HepG2 (cell line): Measurements from ENCODE around the gene LRP5. TPM values are rescaled to one million over a fixed set of nuclear protein-coding genes. Genes with fewer than 3 reads are reported as not detected.
A peak's percentile ranks its signal among the peaks of the same experiment; 100 is the strongest.

Experiments used
- ARID2 ChIP-seq: sonication (generic); formaldehyde crosslinking; IDR thresholded peaks from 2 replicates; pipeline ENCODE4 v1.8.1; 2022; ENCODE audit warnings: mild to moderate bottlenecking, missing genetic modification reagents, borderline replicate concordance
- ARID5B ChIP-seq: IDR thresholded peaks from 2 replicates; pipeline ENCODE4 v1.4.0; 2020; ENCODE audit warnings: mild to moderate bottlenecking, missing genetic modification reagents
- BCL3 ChIP-seq: sonication (generic); formaldehyde crosslinking; IDR thresholded peaks from 2 replicates; pipeline ENCODE4 v1.5.1; 2020; ENCODE audit warnings: mild to moderate bottlenecking, missing genetic modification reagents, moderate library complexity
- CC2D1A ChIP-seq: sonication (generic); formaldehyde crosslinking; IDR thresholded peaks from 2 replicates; pipeline ENCODE4 v1.8.1; 2023; ENCODE audit warnings: mild to moderate bottlenecking, missing genetic modification reagents
- GPBP1L1 ChIP-seq: sonication (generic); formaldehyde crosslinking; IDR thresholded peaks from 2 replicates; pipeline ENCODE4 v1.5.0; 2020; ENCODE audit warnings: mild to moderate bottlenecking, missing genetic modification reagents
- IKZF4 ChIP-seq: sonication (generic); formaldehyde crosslinking; IDR thresholded peaks from 2 replicates; pipeline ENCODE4 v1.5.1; 2020; ENCODE audit warnings: borderline replicate concordance, mild to moderate bottlenecking, low read depth, missing genetic modification reagents; ENCODE audit errors: not compliant biosample characterization
- MIER3 ChIP-seq: IDR thresholded peaks from 2 replicates; pipeline ENCODE4 v1.6.1; 2016; ENCODE audit warnings: missing compliant biosample characterization, borderline replicate concordance
- NFRKB ChIP-seq: fragments of 450-650 bp; IDR thresholded peaks from 2 replicates; pipeline ENCODE4 v1.6.1; 2017
- RARA ChIP-seq: IDR thresholded peaks from 2 replicates; pipeline ENCODE4 v1.6.1; 2016; ENCODE audit warnings: missing genetic modification reagents, missing compliant biosample characterization
- RFXAP ChIP-seq: sonication (generic); formaldehyde crosslinking; IDR thresholded peaks from 2 replicates; pipeline ENCODE4 v1.4.0; 2020; ENCODE audit warnings: missing genetic modification reagents, borderline replicate concordance
- SALL1 ChIP-seq: sonication (generic); formaldehyde crosslinking; IDR thresholded peaks from 2 replicates; pipeline ENCODE4 v1.8.0; 2022; ENCODE audit warnings: mild to moderate bottlenecking, missing genetic modification reagents
- ZBTB8A ChIP-seq: sonication (generic); formaldehyde crosslinking; IDR thresholded peaks from 2 replicates; pipeline ENCODE4 v1.4.0; 2020; ENCODE audit warnings: mild to moderate bottlenecking, low read depth, missing genetic modification reagents, borderline replicate concordance
- ZNF18 ChIP-seq: sonication (generic); formaldehyde crosslinking; IDR thresholded peaks from 2 replicates; pipeline ENCODE4 v1.8.0; 2022; ENCODE audit warnings: mild to moderate bottlenecking, missing genetic modification reagents; ENCODE audit not compliant: insufficient replicate concordance
- ZNF331 ChIP-seq: sonication (generic); formaldehyde crosslinking; IDR thresholded peaks from 2 replicates; pipeline ENCODE4 v1.4.0; 2020; ENCODE audit warnings: missing genetic modification reagents
- ZNF350 ChIP-seq: sonication (generic); formaldehyde crosslinking; IDR thresholded peaks from 2 replicates; pipeline ENCODE4 v1.4.0; 2020; ENCODE audit warnings: mild to moderate bottlenecking, low read depth, missing genetic modification reagents, borderline replicate concordance
- ZNF570 ChIP-seq: sonication (generic); formaldehyde crosslinking; IDR thresholded peaks from 2 replicates; pipeline ENCODE4 v1.4.0; 2020; ENCODE audit warnings: mild to moderate bottlenecking, missing genetic modification reagents, borderline replicate concordance
- ZNF691 ChIP-seq: sonication (generic); formaldehyde crosslinking; IDR thresholded peaks from 2 replicates; pipeline ENCODE4 v1.4.0; 2020; ENCODE audit warnings: missing genetic modification reagents, low read depth, mild to moderate bottlenecking, borderline replicate concordance
- ZNF784 ChIP-seq: sonication (generic); formaldehyde crosslinking; IDR thresholded peaks from 2 replicates; pipeline ENCODE4 v1.5.1; 2020; ENCODE audit warnings: missing genetic modification reagents, mild to moderate bottlenecking, borderline replicate concordance
- polyA plus RNA-seq, 8 experiments: library from polyadenylated mRNA; depleted of rRNA in 3 of 8; stranded (reverse) in 7 of 8; unstranded in 1 of 8; fragments of >200 nt; fragmentation: Illumina TruSeq in 4 of 8; extraction: Trizol in 4 of 8; gene quantifications; 2 replicates each; pipeline versions ENCODE4 v1.2.1 to v1.2.3, GENCODE V29; 2011 to 2016; ENCODE audit warnings: low read depth in 4 of 8, missing spikeins in 1 of 8, mixed read lengths in 1 of 8; ENCODE audit not compliant: insufficient read depth in 1 of 8
- total RNA-seq, 5 experiments: library from RNA; depleted of rRNA; stranded (reverse); fragments of >200 nt; fragmentation: Illumina TruSeq; extraction: Trizol; gene quantifications; 2 replicates each; pipeline ENCODE4 v1.2.3, GENCODE V29; 2016; ENCODE audit warnings: low read depth in 1 of 5

Gene LRP5
- total and polyA plus RNA-seq, 2 of the 13 experiments (the other 11 are each of a cell fraction or from before 2014, with no cell fraction given), result 40.4 to 64.0 TPM

- no peak for TF ChIP-seq ZNF570 (CRISPR knock-in tag)
- TF ChIP-seq ZBTB8A (CRISPR knock-in tag), result no peak
- peak; percentile 77 for TF ChIP-seq ZNF331 (CRISPR knock-in tag)
- no peak for TF ChIP-seq GPBP1L1 (CRISPR knock-in tag)
- peak; percentile 59; the same call in 1 of the 2 replicates for TF ChIP-seq ZNF784
- no peak for TF ChIP-seq CC2D1A (CRISPR knock-in tag)
- TF ChIP-seq ZNF691 (CRISPR knock-in tag), result peak; percentile 72
- TF ChIP-seq ZNF18, result no peak
- peak; percentile 85 for TF ChIP-seq ARID5B
- TF ChIP-seq IKZF4 (CRISPR knock-in tag), result peak; percentile 38
- no peak for TF ChIP-seq ARID2 (CRISPR knock-in tag)
- TF ChIP-seq RARA (CRISPR knock-in tag), result peak; percentile 88
- peak; percentile 47 for TF ChIP-seq MIER3 (CRISPR knock-in tag)
- peak; percentile 72; the same call in 1 of the 2 replicates for TF ChIP-seq RFXAP (CRISPR knock-in tag)
- TF ChIP-seq NFRKB, result no peak
- peak; percentile 96 for TF ChIP-seq SALL1 (CRISPR knock-in tag)
- peak; percentile 74; the same call in 1 of the 2 replicates for TF ChIP-seq BCL3 (CRISPR knock-in tag)
- peak; percentile 92 for TF ChIP-seq ZNF350
Measured at GRCh38 chr11:68315171-68315920, 3.0 kb downstream of the LRP5 start (continued).
